CD14-positive monocyte (primary cell): ENCODE data around the gene PTGDS. TPM values are rescaled to one million over a fixed set of nuclear protein-coding genes. Genes with fewer than 3 reads are reported as not detected.
A peak's percentile ranks its signal among the peaks of the same experiment; 100 is the strongest.

ENCODE experiments used
- DNase-seq, 3 donors: peaks; one replicate each; pipeline ENCODE4 v3.0.0-alpha.2; 2011 to 2022
- H2AFZ ChIP-seq: 2 replicates; pipeline ENCODE4 v1.6.0; 2012; ENCODE audit warnings: mild to moderate bottlenecking, low read depth, low read length, inconsistent platforms; ENCODE audit not compliant: insufficient read depth, poor library complexity, severe bottlenecking
- H3K27ac ChIP-seq, 2 donors: 1 replicate in 1 of 2; 2 replicates in 1 of 2; pipeline ENCODE4 v1.5.1; 2012 to 2013; ENCODE audit warnings: low read length in 2 of 2, control low read depth in 1 of 2, inconsistent platforms in 1 of 2, low read depth in 1 of 2, mild to moderate bottlenecking in 1 of 2
- H3K27me3 ChIP-seq, 2 donors: one replicate each; pipeline versions ENCODE4 v1.6.0 to v1.6.1; 2011 to 2013; ENCODE audit warnings: low read length in 2 of 2; ENCODE audit not compliant: control insufficient read depth in 2 of 2, insufficient read depth in 2 of 2
- H3K36me3 ChIP-seq, 2 donors: replicated peaks in 1 of 2; 1 replicate in 1 of 2; 2 replicates in 1 of 2; pipeline versions ENCODE4 v1.5.1 to v1.6.1; 2012 to 2013; ENCODE audit warnings: low read length in 2 of 2, control low read depth in 1 of 2, inconsistent platforms in 1 of 2, mild to moderate bottlenecking in 1 of 2; ENCODE audit not compliant: insufficient read depth in 2 of 2, control insufficient read depth in 1 of 2
- H3K4me1 ChIP-seq, 2 donors: 1 replicate in 1 of 2; 2 replicates in 1 of 2; pipeline versions ENCODE4 v1.5.1 to v1.6.1; 2012 to 2013; ENCODE audit warnings: low read length in 2 of 2, control low read depth in 1 of 2, inconsistent platforms in 1 of 2, mild to moderate bottlenecking in 1 of 2, moderate library complexity in 1 of 2; ENCODE audit not compliant: insufficient read depth in 2 of 2, control insufficient read depth in 1 of 2
- H3K4me2 ChIP-seq: replicated peaks from 2 replicates; pipeline ENCODE3; 2012; ENCODE audit warnings: low read length, moderate library complexity, mild to moderate bottlenecking; ENCODE audit not compliant: poor library complexity, severe bottlenecking; ENCODE audit errors: extremely low read depth
- H3K4me3 ChIP-seq, 3 experiments: fragments of 200-600 bp in 1 of 3; sonication (generic) in 1 of 3; replicated peaks in 1 of 3; 1 replicate in 2 of 3; 2 replicates in 1 of 3; pipeline ENCODE4 v1.5.1; 2011 to 2013; ENCODE audit warnings: low read length in 3 of 3, mild to moderate bottlenecking in 3 of 3, control low read depth in 2 of 3, low read depth in 2 of 3, inconsistent platforms in 1 of 3, moderate library complexity in 1 of 3
- H3K79me2 ChIP-seq: 2 replicates; pipeline ENCODE4 v1.6.0; 2012; ENCODE audit warnings: mild to moderate bottlenecking, control low read depth, inconsistent platforms, low read length, moderate library complexity; ENCODE audit not compliant: insufficient read depth
- H3K9ac ChIP-seq: 2 replicates; pipeline ENCODE4 v1.6.0; 2017; ENCODE audit warnings: low read length, mild to moderate bottlenecking; ENCODE audit not compliant: insufficient read depth, poor library complexity, severe bottlenecking
- H3K9me3 ChIP-seq, 2 donors: replicated peaks in 1 of 2; 1 replicate in 1 of 2; 2 replicates in 1 of 2; pipeline versions ENCODE4 v1.5.1 to v1.6.1; 2012 to 2013; ENCODE audit warnings: low read length in 2 of 2, control low read depth in 1 of 2; ENCODE audit not compliant: control insufficient read depth in 1 of 2, insufficient read depth in 1 of 2
- H4K20me1 ChIP-seq: 2 replicates; pipeline ENCODE4 v1.6.0; 2012; ENCODE audit warnings: mild to moderate bottlenecking, low read length, control low read depth, moderate library complexity; ENCODE audit not compliant: insufficient read depth
- H3K27ac Mint-ChIP-seq, 7 donors: one replicate each; pipeline ENCODE4 v1.8.0; 2020; ENCODE audit warnings: mild to moderate bottlenecking in 7 of 7, mixed read lengths in 7 of 7, moderate library complexity in 6 of 7, inconsistent platforms in 2 of 7
- H3K27me3 Mint-ChIP-seq, 3 donors: one replicate each; pipeline ENCODE4 v1.8.0; 2021 to 2022; ENCODE audit warnings: low read depth in 3 of 3, mild to moderate bottlenecking in 3 of 3, mixed read lengths in 3 of 3, moderate library complexity in 3 of 3, inconsistent platforms in 1 of 3
- H3K36me3 Mint-ChIP-seq, 2 donors: one replicate each; pipeline ENCODE4 v1.8.0; 2020; ENCODE audit warnings: mixed read lengths in 2 of 2, inconsistent platforms in 1 of 2, mild to moderate bottlenecking in 1 of 2
- H3K4me1 Mint-ChIP-seq: one replicate; pipeline ENCODE4 v1.8.0; 2020; ENCODE audit warnings: mild to moderate bottlenecking, mixed read lengths
- H3K4me3 Mint-ChIP-seq, 2 donors: one replicate each; pipeline ENCODE4 v1.8.0; 2020; ENCODE audit warnings: mild to moderate bottlenecking in 2 of 2, mixed read lengths in 2 of 2, moderate library complexity in 1 of 2
- H3K9me3 Mint-ChIP-seq, 7 donors: one replicate each; pipeline ENCODE4 v1.8.0; 2020 to 2022; ENCODE audit warnings: mixed read lengths in 7 of 7, mild to moderate bottlenecking in 6 of 7, moderate library complexity in 6 of 7, inconsistent platforms in 2 of 7
- CTCF ChIP-seq: fragments of 200-600 bp; IDR thresholded peaks from one replicate; pipeline ENCODE4 v1.8.0; 2022; ENCODE audit warnings: antibody characterized with exemption, mild to moderate bottlenecking
- WGBS: methylation state at CpG from one replicate; pipeline ENCODE4 v1.1.5; 2013; ENCODE audit warnings: missing lambda C conversion rate; ENCODE audit not compliant: insufficient coverage; 5-methylcytosine and 5-hydroxymethylcytosine counted together
- intact Hi-C, 2 donors: fragments of 100-400 bp; cut with micrococcal nuclease; formaldehyde crosslinking; loops; one replicate each; pipeline versions ENCODE4 v1.15.0 to v1.15.1; 2023
- polyA plus RNA-seq, 3 donors: library from polyadenylated mRNA; depleted of rRNA in 1 of 3; unstranded in 2 of 3; stranded (reverse) in 1 of 3; fragments of 300-500 nt in 2 of 3; fragments of >200 nt in 1 of 3; fragmentation: Illumina TruSeq in 2 of 3; gene quantifications; 1 replicate in 2 of 3; 2 replicates in 1 of 3; pipeline ENCODE4 v1.2.3, GENCODE V29; 2012 to 2021

The PTGDS gene
- polyA plus RNA-seq, 3 donors = 0.34 to 1.5 TPM; not detected in 1

- H3K27me3 ChIP-seq = no peaks in the 10 kb centered on the region
- no peak overlapping the region for H3K27ac ChIP-seq
- H4K20me1 ChIP-seq = peaks cover 10% of the 10 kb centered on the region
- no peak overlapping the region for H2AFZ ChIP-seq
- Mint-ChIP-seq H3K27me3 (peaks cover 4 to 7% (median 6%) of the 10 kb centered on the region in 3 donors), H3K36me3 (peaks cover 0 to 1% of the 10 kb centered on the region in 2 donors), H3K9me3 (peaks cover 0 to 5% (median 0%) of the 10 kb centered on the region in 7 donors), H3K4me1 (peaks cover 28% of the 10 kb centered on the region), H3K4me3 (peak overlapping the region in 1 of 2 donors; percentile 16), H3K27ac (no peak overlapping the region)
- no peak for TF ChIP-seq CTCF
- DNase-seq = no peak
- no peak overlapping the region for H3K9ac ChIP-seq
- WGBS = 75% methylated on average over 21 of the region's 21 CpGs
- H3K9me3 ChIP-seq = no peaks in the 10 kb centered on the region
- no peak overlapping the region for H3K4me2 ChIP-seq
- peaks cover 31 to 43% of the 10 kb centered on the region in 2 donors for H3K4me1 ChIP-seq
- peaks cover 21% of the 10 kb centered on the region for H3K79me2 ChIP-seq
- H3K36me3 ChIP-seq = no peaks in the 10 kb centered on the region
- intact Hi-C loops = no loop called here
- H3K4me3 ChIP-seq = no peak overlapping the region
These were observed 48.2 kb downstream of the PTGDS start for GRCh38 chr9:137025517-137025966.

GRCh38 chr9:137026384-137026783 is 49.1 kb downstream of the PTGDS start:
- Histone ChIP-seq H3K4me3 (no peak overlapping the region), H3K4me1 (peaks cover 39 to 52% of the 10 kb centered on the region in 2 donors), H3K27ac (no peak overlapping the region), H2AFZ (no peak overlapping the region), H3K4me2 (no peak overlapping the region), H4K20me1 (peaks cover 10% of the 10 kb centered on the region), H3K9me3 (no peaks in the 10 kb centered on the region), H3K36me3 (no peaks in the 10 kb centered on the region), H3K9ac (no peak overlapping the region), H3K27me3 (no peaks in the 10 kb centered on the region), H3K79me2 (peaks cover 30% of the 10 kb centered on the region)
- DNase-seq = no peak
- intact Hi-C loops = no loop called here
- Mint-ChIP-seq H3K9me3 (peaks cover 0 to 5% (median 0%) of the 10 kb centered on the region in 7 donors), H3K4me3 (no peak overlapping the region), H3K27me3 (peaks cover 4 to 7% (median 6%) of the 10 kb centered on the region in 3 donors), H3K36me3 (peaks cover 0 to 4% of the 10 kb centered on the region in 2 donors), H3K4me1 (peaks cover 32% of the 10 kb centered on the region), H3K27ac (peak overlapping the region in 1 of 7 donors; percentile 25)
- no peak for TF ChIP-seq CTCF
- 85% methylated on average over 2 of the region's 2 CpGs for WGBS
